Activated CD8-positive, alpha-beta memory T cell treated with anti-CD3 and anti-CD28 coated beads, Interleukin-2, amount 50 U/mL, for 4 hours (primary cell): ENCODE results near the gene IL2RA.
"Not testable (repeated sequence)": the region's sequence is repeated elsewhere in the genome, so short reads cannot be mapped to it uniquely, and the experiment has no call there.

Experiments used
- DNase-seq: peaks from one replicate; pipeline ENCODE4 v3.0.0-alpha.2; 2020

The IL2RA gene

GRCh38 chr10:6082496-6083395 is 20.6 kb upstream of the IL2RA start:
- no peak for DNase-seq

- DNase-seq = no peak
These were observed 18.3 kb upstream of the IL2RA start for GRCh38 chr10:6080417-6080973.

- no peak for DNase-seq
These were observed 16.9 kb upstream of the IL2RA start for GRCh38 chr10:6079044-6079443.

- no peak for DNase-seq
These were observed 15.0 kb upstream of the IL2RA start for GRCh38 chr10:6077071-6077675.

GRCh38 chr10:6074489-6075301 is 12.5 kb upstream of the IL2RA start:
- no peak for DNase-seq

GRCh38 chr10:6072215-6072934 is 10.2 kb upstream of the IL2RA start:
- no peak for DNase-seq

- no peak for DNase-seq
These were observed 9.3 kb upstream of the IL2RA start for GRCh38 chr10:6071181-6072175.

GRCh38 chr10:6070660-6071059 is 8.5 kb upstream of the IL2RA start:
- peak; percentile 51 for DNase-seq

- DNase-seq = no peak
These were observed 7.1 kb upstream of the IL2RA start for GRCh38 chr10:6069081-6069931.

- no peak for DNase-seq
These were observed 6.3 kb upstream of the IL2RA start for GRCh38 chr10:6068422-6068821.

GRCh38 chr10:6068006-6068405 is 5.8 kb upstream of the IL2RA start:
- DNase-seq = no peak

- no peak for DNase-seq
These were observed 5.3 kb upstream of the IL2RA start for GRCh38 chr10:6067457-6067856.

GRCh38 chr10:6065835-6066234 is 3.7 kb upstream of the IL2RA start:
- no peak for DNase-seq

GRCh38 chr10:6065406-6065805 is 3.2 kb upstream of the IL2RA start:
- DNase-seq = no peak

- DNase-seq = not testable (repeated sequence)
These were observed 2.6 kb upstream of the IL2RA start for GRCh38 chr10:6064726-6065125.

- no peak for DNase-seq
These were observed 2.0 kb upstream of the IL2RA start for GRCh38 chr10:6064119-6064518.

- DNase-seq = no peak
These were observed 1.1 kb downstream of the IL2RA start for GRCh38 chr10:6061056-6061455.

GRCh38 chr10:6059506-6059905 is 2.7 kb downstream of the IL2RA start:
- DNase-seq = no peak

GRCh38 chr10:6058682-6059475 is 3.3 kb downstream of the IL2RA start:
- no peak for DNase-seq
